GM21825 (cell line): Measurements from ENCODE around the gene COL5A3.
"Not testable (repeated sequence)": the region's sequence is repeated elsewhere in the genome, so short reads cannot be mapped to it uniquely, and the experiment has no call there.

Experiments
- ATAC-seq: cut with Tn5 transposase; IDR thresholded peaks from one replicate; pipeline ENCODE4 v1.9.1; 2021; ENCODE audit warnings: mild to moderate bottlenecking, moderate library complexity; ENCODE audit not compliant: unreplicated experiment

Gene COL5A3

DNA sequence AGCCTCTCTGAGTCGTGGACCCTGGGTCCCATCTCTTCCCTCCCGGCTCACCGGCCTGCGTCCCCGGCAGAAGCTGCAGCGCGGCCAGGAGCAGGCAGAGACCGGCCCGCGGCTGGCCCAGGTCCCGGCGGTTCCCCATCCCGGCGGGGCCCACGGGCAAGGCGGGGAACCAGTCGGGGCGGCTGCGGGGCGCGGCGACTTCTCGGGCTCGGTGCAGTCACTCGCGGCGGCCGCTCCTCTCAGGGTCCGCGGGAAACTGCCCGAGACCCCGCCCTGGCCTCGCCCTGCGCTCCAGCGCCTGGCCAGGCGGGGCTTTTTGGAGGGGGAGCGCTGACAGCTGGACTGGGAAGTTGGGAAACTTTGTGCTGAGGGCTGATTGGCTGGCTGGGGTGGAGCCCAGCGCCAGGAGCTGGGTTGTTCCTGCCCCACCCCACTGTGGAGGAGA lies at the start of gene COL5A3:
TSS of gene COL5A3 (minus strand) at position 258 of the 445 bp plus-strand sequence. CDS start at position 139, 119 bp downstream.
- no peak for ATAC-seq

GRCh38 chr19:10052602-10053360 lies 42.5 kb upstream of the COL5A3 start:
- ATAC-seq: no peak

DNA sequence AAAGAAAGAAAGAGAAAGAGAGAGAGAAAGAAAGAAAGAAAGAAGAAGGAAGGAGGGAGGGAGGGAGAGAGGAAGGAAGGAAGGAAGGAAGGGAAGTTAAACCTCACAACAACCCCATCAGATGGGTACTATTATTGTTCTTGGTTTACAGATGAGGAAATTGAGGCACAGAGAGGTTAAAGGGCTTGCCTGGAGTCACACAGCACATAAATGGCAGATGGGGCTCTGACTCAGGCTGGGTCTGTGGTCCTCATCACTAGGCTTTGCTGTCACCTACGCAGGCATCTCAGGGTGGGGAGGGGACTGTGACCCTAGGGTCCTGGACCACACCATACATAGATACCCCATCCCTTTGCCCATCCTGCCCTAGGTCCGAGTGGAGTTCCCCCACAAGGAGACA lies 39.3 kb upstream of the COL5A3 start:
- ATAC-seq: no peak

GRCh38 chr19:10045371-10045770 lies 35.1 kb upstream of the COL5A3 start:
- ATAC-seq: no peak

DNA sequence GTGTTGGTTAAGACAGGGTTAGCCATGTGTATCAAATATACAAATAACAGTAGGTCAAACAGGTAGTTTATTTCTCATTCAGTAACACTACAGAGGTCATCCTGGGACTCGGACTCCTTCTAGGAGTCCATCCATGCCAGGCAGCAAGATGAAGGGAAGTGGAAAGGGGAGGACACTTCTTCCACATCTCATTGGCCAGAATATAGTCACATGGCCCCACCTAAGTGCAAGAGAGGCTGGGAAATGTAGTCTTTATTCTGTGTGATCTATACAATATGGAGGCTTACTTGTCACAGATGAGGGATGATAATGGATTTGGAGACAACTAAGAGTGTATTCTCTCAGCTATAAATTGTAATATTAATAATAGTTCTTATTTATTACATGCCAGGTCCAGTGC lies 34.1 kb upstream of the COL5A3 start:
- ATAC-seq: no peak

- ATAC-seq: no peak
Observed at GRCh38 chr19:10043286-10043927, 33.1 kb upstream of the COL5A3 start.

- ATAC-seq: no peak
Observed at GRCh38 chr19:10037809-10038208, 27.5 kb upstream of the COL5A3 start.

DNA sequence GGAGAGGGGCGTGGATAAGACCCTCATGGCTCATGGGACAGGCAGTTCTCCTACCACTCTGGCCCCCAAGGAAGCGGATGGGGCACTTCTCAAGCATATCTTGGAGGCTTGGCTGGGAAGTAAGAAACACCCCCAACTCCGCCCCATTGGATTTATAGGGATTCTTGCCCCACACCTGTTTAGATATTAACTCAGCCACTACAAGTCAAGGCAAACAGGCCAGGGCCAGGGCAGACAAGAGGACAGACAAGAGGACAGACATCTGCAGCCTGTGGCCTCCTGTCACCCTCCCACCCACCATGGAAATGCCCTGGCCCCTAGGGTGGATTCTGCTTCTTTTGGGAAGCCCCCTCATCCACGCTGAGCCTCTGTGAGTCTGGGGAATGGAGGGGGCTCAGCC lies 27.1 kb upstream of the COL5A3 start:
- ATAC-seq: no peak

GRCh38 chr19:10036601-10037071 lies 26.3 kb upstream of the COL5A3 start:
- ATAC-seq: no peak

DNA sequence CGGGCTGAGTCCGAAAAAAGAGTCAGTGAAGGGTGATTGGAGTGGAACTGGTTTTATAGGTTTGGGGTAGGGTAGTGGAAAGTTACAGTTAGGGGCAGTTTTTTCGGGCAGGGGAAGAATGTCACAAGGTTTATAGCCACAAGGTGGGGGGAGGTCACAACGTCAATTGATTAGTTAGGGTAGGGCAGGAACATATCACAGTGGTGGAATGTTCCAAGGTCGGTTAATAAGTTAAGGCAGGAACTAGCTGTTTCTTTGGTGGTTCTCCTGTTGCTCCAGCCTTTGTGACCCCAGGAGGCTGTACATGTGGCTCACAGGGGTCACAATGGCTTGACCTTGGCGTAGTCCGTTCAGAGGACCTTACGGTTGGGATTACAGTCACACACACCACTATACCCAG lies 23.3 kb upstream of the COL5A3 start:
- ATAC-seq: no peak

DNA sequence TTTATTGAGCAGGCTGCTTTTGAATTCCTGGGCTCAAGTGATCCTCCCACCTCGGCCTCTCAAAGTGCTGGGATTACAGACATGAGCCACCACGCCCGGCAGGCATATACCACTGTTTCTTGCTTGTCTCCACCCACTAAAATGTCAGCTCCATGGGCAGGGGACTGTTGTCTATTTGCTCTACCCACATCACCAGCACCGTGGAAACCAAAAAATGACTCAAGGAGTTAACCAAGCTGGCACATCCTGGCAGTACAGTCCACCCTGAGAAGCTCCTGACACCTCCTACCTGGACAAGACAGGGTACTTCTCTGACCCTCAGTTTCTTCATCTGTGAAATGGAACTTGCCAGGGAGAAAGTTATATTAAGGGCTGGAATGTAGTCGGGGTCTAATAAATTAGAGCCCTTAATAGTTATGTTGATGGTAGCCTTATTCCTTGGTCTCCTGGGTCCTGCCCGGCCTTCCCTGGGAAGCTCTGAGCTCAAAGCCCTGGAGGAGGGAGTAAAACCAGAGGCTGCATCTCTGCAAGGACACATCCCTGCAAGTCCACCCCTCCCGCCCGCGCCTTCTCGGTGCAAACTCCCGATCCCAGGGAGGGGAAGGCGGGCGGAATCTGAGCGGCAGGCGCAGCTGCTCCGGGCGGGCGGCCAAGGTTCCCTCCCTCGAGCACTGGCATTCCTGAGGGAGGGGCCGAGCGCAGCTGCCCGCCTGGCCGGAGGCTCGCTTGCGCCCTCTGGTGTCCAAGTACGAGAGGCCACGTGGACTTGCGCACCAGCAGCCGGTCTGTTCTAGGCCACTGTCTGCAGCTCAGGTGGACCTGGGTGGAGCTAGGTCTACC lies 17.1 kb upstream of the COL5A3 start:
- ATAC-seq: no peak

GRCh38 chr19:10026744-10027143 lies 16.4 kb upstream of the COL5A3 start:
- no peak for ATAC-seq

DNA sequence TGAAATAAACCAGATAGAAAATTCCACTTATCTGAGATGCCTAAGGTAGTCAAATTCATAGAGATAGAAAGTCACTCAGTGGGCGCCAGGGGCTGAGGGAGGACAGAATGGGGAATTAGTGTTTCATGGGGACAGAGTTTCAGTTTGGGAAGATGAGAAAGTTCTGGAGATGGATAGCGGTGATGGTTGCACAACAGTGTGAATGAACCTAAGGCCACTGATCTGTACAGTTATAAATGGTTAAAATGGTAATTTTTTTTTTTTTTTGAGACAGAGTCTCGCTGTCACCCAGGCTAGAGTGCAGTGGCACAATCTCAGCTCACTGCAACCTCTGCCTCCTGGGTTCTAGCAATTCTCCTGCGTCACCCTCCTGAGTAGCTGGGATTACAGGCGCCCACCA lies 12.8 kb upstream of the COL5A3 start:
- ATAC-seq: not testable (repeated sequence)

DNA sequence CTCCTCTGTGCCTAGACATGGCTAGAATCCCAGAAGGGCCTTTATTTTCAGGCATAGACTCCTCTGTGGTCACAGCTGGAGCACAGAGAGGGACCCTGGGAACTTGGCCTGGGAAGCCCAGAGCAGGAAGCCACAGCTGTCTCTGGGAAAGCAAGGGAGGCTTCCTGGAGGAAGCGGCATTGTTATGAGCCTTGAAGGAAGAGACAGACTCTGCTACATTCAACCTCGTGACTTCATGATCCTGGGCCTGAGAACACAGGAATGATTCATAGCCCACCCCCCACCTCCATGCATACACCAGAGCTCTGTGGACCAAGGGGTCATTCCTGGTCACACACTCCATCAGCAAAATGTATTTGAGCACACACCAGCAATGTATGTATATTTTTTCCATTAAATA lies 11.6 kb upstream of the COL5A3 start:
- no peak for ATAC-seq

DNA sequence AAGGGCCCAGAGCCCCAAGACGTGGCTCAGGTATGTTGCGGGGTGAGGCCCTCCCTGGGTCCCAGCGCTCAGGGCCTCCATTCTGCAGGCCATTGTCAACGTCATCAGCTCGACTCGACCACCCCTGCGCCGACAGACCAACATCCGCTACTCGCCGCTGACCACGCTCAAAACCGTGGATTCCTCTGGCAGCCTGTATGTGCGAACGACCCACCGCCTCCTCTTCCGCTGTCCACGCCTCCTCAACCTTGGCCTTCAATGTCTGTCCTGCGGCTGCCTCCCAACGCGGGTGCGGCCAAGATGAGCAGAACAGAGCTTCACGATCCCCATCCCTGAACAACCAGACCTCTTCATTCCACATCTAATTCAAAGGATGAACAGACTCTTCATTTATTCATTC lies 11.1 kb upstream of the COL5A3 start:
- ATAC-seq: no peak

DNA sequence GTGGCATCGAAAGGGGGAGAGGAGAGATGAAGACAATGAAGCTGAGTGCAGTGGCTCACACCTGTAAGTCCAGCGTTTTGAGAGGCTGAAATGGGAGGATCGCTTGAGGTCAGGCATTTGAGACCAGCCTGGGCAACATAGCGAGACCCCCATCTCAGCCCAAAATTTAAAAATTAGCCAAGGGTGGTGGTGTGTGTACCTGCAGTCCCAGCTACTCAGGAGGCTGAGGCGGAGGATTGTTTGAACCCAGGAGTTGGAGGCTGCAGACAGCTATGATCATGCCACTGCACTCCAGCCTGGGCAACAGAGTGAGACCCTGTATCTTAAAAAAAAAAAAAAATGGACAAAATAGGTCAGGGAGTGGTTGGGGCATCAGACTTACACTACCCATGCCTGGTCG lies 10.5 kb upstream of the COL5A3 start:
- no peak for ATAC-seq

DNA sequence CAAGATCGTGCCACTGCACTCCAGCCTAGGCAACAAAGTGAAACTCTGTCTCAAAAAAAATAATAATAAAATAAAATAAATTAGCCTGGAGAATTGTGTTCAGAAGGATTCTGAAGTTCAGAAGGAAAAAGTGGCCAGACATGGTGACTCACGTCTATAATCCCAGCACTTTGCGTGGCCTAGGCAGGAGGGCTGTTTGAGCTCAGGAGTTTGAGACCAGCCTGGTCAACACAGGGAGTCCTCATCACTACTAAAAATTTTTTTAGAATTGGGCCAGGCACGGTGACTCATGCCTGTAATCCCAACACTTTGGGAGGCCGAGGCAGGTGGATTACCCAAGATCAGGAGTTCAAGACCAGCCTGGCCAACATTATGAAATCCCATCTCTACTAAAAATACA lies 8.9 kb upstream of the COL5A3 start:
- ATAC-seq: no peak

- no peak for ATAC-seq
Observed at GRCh38 chr19:10018786-10019185, 8.5 kb upstream of the COL5A3 start.

DNA sequence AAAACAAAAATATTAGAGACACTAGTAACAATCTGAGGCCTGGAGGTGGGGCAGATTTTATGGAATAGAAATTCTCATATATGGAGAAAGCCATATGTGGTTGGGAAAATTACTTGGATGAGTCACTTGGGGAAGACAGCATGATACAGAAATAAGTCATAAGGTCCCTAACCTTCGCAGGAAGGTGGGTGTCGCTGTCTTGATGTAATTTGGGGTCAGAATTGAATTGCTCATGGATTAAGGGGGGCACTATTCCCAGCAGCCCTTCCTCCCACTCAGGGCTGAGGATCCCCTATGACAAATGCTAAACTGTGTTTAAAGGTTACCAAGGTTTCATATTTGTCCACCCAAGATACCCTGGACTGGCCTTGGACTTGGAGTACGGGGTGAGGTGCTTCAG lies 8.0 kb upstream of the COL5A3 start:
- no peak for ATAC-seq

DNA sequence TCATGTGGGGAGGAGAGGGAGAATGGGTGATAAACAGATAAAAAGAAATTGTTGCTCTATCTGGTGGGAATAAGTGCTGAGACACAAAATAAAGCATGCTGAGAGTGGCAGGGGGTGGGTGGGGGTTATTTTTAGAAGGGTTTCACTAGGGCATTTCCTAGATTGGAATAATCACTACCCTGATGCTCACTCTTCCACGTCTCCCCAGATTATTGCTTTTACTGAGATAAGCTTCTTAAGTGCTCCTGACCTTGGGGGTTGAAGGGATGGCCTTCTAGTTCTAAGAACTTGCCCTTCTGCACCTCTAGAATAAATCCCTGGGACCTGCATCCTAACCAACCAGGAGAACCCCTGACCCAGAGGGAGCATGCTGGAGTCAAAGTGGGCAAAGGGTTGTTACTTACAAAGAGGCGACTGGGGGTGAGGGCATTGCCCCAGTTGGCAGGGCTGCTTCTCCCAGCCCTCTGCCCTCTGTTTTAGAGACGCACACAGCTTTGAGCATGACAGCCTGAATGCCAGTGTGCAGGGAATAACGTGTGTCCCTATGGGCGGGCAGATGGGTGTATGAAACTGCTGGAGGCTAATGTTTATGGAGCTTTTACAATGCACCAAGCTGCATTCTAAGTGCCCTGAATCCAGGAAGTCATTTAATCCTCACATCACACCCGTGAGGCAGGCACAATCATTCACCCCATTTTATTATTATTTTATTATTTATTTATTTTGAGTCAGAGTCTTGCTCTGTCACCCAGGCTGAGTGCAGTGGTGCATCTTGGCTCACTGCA lies 3.7 kb upstream of the COL5A3 start:
- no peak for ATAC-seq

DNA sequence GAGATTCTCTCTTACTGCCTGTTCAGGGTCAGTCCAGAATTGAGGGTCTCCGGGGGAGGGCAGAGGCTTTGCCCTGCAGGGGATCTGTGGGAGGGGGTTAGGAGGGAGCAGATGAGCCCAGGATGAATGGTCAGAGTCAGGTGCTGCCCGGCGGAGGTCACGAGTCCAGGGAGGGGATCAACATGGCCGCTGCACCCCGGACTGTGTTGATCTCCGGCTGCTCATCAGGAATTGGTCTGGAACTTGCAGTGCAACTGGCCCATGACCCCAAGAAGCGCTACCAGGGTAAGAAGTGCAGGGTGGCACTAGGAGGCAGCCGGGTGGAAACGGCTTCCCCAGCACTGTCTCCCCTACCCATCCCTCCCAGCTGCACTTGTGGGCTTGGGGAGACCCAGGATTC lies 3.0 kb upstream of the COL5A3 start, which contains the start of gene RDH8:
TSS of gene RDH8 (plus strand) at position 168 of the 400 bp plus-strand sequence. CDS start at position 183, 15 bp downstream.
- no peak for ATAC-seq
